Right lobe of liver (tissue), 4 donors: ENCODE data around the gene AVL9.

Experiments
- CTCF ChIP-seq, 4 donors: fragments of 200-600 bp in 3 of 4; fragments of 450-650 bp in 1 of 4; IDR thresholded peaks; one replicate each; pipeline versions ENCODE4 v1.5.1 to v1.8.0; 2016 to 2022; ENCODE audit warnings: antibody characterized with exemption in 4 of 4, mild to moderate bottlenecking in 2 of 4
- POLR2A ChIP-seq: fragments of 450-650 bp; IDR thresholded peaks from one replicate; pipeline ENCODE4 v1.6.1; 2017; ENCODE audit warnings: antibody characterized with exemption, mild to moderate bottlenecking
- donor health status: DM: no; HTN: no; CAD: no.
- donor health status: DM: no; HTN: no; CAD: no.
- donor health status: DM: no; HTN: yes; CAD: no.

- TF ChIP-seq CTCF (IDR thresholded peaks at IDR 0.05) (no peak), POLR2A (no peak)
Observed at GRCh38 chr7:32501522-32501921, 6.2 kb downstream of the AVL9 start.
